Left lung (tissue), 10 donors: Measurements from ENCODE around the gene ATP1B1. TPM values are rescaled to one million over a fixed set of nuclear protein-coding genes. Genes with fewer than 3 reads are reported as not detected.
"Not testable (repeated sequence)": the region's sequence is repeated elsewhere in the genome, so short reads cannot be mapped to it uniquely, and the experiment has no call there.

Experiments
- ATAC-seq: fragments of 200-7000 bp; cut with Tn5 transposase; one replicate; pipeline ENCODE4 v1.9.1; 2020; ENCODE audit warnings: moderate library complexity
- DNase-seq, 4 donors: peaks; one replicate each; pipeline ENCODE4 v3.0.0-alpha.2; 2013 to 2020
- H3K27ac ChIP-seq, 2 donors: fragments of 200-600 bp; sonication (generic) in 1 of 2; one replicate each; pipeline versions ENCODE4 v1.5.0 to v1.8.0; 2020 to 2021
- H3K27me3 ChIP-seq, 2 donors: fragments of 200-600 bp; sonication (generic) in 1 of 2; one replicate each; pipeline versions ENCODE4 v1.5.0 to v1.8.0; 2020 to 2021
- H3K36me3 ChIP-seq, 2 donors: fragments of 200-600 bp; sonication (generic) in 1 of 2; one replicate each; pipeline versions ENCODE4 v1.5.0 to v1.8.0; 2020 to 2021
- H3K4me1 ChIP-seq, 2 donors: fragments of 200-600 bp; one replicate each; pipeline ENCODE4 v1.8.0; 2021
- H3K4me3 ChIP-seq, 2 donors: fragments of 200-600 bp; sonication (generic) in 1 of 2; one replicate each; pipeline versions ENCODE4 v1.5.0 to v1.8.0; 2020 to 2021; ENCODE audit warnings: mild to moderate bottlenecking in 1 of 2
- H3K9me3 ChIP-seq, 2 donors: fragments of 200-600 bp; sonication (generic) in 1 of 2; one replicate each; pipeline versions ENCODE4 v1.5.0 to v1.8.0; 2020 to 2021
- CTCF ChIP-seq, 2 donors: fragments of 200-600 bp; sonication (generic) in 1 of 2; IDR thresholded peaks; one replicate each; pipeline versions ENCODE4 v1.5.0 to v1.8.0; 2021; ENCODE audit warnings: antibody characterized with exemption in 2 of 2
- intact Hi-C, 2 donors: fragments of 100-400 bp; cut with DNase I; formaldehyde crosslinking; loops; one replicate each; pipeline versions ENCODE4 v1.11.2 to v1.14.2; 2022
- polyA plus RNA-seq, 6 donors: library from polyadenylated mRNA; unstranded; fragments of 120-200 nt; gene quantifications; one replicate each; pipeline ENCODE4 v1.2.1, GENCODE V29; 2013; ENCODE audit not compliant: insufficient read length in 6 of 6
- total RNA-seq, 2 donors: library from RNA; stranded (reverse); fragmentation: NEBNext Ultra II Directional; extraction: Animal tissue kit (Norgen Biotek cat#: 25700); gene quantifications; one replicate each; pipeline ENCODE4 v1.2.1, GENCODE V29; 2021
- donor health status: DM: no; HTN: yes; CAD: no.
- donor health status: DM: no; HTN: no; CAD: no.

ATP1B1 gene
- total and polyA plus RNA-seq, 8 donors = 128 to 295 (median 165) TPM

- no peak overlapping the region for H3K4me3 ChIP-seq
- ATAC-seq (no peak), DNase-seq (no peak)
- intact Hi-C loops = no loop called here
- no peak for TF ChIP-seq CTCF (IDR thresholded peaks at IDR 0.05)
- no peaks in the 10 kb centered on the region for H3K27me3 ChIP-seq
- no peaks in the 10 kb centered on the region for H3K36me3 ChIP-seq
- H3K4me1 ChIP-seq = no peaks in the 10 kb centered on the region
- H3K9me3 ChIP-seq = no peaks in the 10 kb centered on the region
- H3K27ac ChIP-seq = no peak overlapping the region
Measured at GRCh38 chr1:169160845-169161495, 54.5 kb downstream of the ATP1B1 start.

GRCh38 chr1:169161496-169162194, 55.2 kb downstream of the ATP1B1 start:
- TF ChIP-seq CTCF (IDR thresholded peaks at IDR 0.05) = no peak
- Histone ChIP-seq H3K9me3 (no peaks in the 10 kb centered on the region), H3K27ac (no peak overlapping the region), H3K4me3 (no peak overlapping the region), H3K4me1 (no peaks in the 10 kb centered on the region), H3K36me3 (no peaks in the 10 kb centered on the region), H3K27me3 (no peaks in the 10 kb centered on the region)
- DNase-seq (no peak), ATAC-seq (no peak)
- intact Hi-C loops = no loop called here

- intact Hi-C loops = no loop called here
- no peak for DNase-seq
Measured at GRCh38 chr1:169163059-169163458, 56.6 kb downstream of the ATP1B1 start.

GRCh38 chr1:169175461-169175860, 69.0 kb downstream of the ATP1B1 start:
- Histone ChIP-seq H3K27ac (no peak overlapping the region), H3K4me1 (no peaks in the 10 kb centered on the region), H3K27me3 (no peaks in the 10 kb centered on the region), H3K36me3 (no peaks in the 10 kb centered on the region), H3K4me3 (no peak overlapping the region), H3K9me3 (peaks cover 0 to 5% of the 10 kb centered on the region in 2 donors)
- ATAC-seq (no peak), DNase-seq (no peak)
- intact Hi-C loops = no loop called here
- no peak for TF ChIP-seq CTCF (IDR thresholded peaks at IDR 0.05)

More at GRCh38 chr1:169163059-169163458, 56.6 kb downstream of the ATP1B1 start:
- H3K27ac ChIP-seq = no peak overlapping the region
- H3K36me3 ChIP-seq = no peaks in the 10 kb centered on the region
- no peaks in the 10 kb centered on the region for H3K27me3 ChIP-seq
- H3K4me1 ChIP-seq = no peaks in the 10 kb centered on the region
- no peaks in the 10 kb centered on the region for H3K9me3 ChIP-seq
- no peak overlapping the region for H3K4me3 ChIP-seq
- TF ChIP-seq CTCF (IDR thresholded peaks at IDR 0.05) = no peak
- ATAC-seq = no peak

- H3K9me3 ChIP-seq, ATAC-seq, intact Hi-C loops, H3K27ac ChIP-seq, H3K4me1 ChIP-seq, H3K36me3 ChIP-seq, H3K4me3 ChIP-seq, DNase-seq, H3K27me3 ChIP-seq: not testable (repeated sequence)
Measured at GRCh38 chr1:169179431-169179830, 72.9 kb downstream of the ATP1B1 start.
